Cardiac fibroblast (primary cell): Measurements from ENCODE around the gene USP9X.
A peak's percentile ranks its signal among the peaks of the same experiment; 100 is the strongest.
"Not testable (repeated sequence)": the region's sequence is repeated elsewhere in the genome, so short reads cannot be mapped to it uniquely, and the experiment has no call there.

Experiments
- DNase-seq, 2 donors: peaks; one replicate each; pipeline versions ENCODE4 v3.0.0 to v3.0.0-alpha.2; 2010; ENCODE audit warnings: low read depth in 2 of 2
- H3K4me3 ChIP-seq, 2 donors: replicated peaks in 1 of 2; 1 replicate in 1 of 2; 2 replicates in 1 of 2; pipeline ENCODE4 v1.5.1; 2011; ENCODE audit warnings: low read depth in 2 of 2, low read length in 2 of 2, mild to moderate bottlenecking in 2 of 2, moderate library complexity in 1 of 2
- TF ChIP-seq, protein P1 (sequence below): IDR thresholded peaks from one replicate; pipeline ENCODE4 v1.5.1; 2011; ENCODE audit warnings: low read depth, mild to moderate bottlenecking, low read length, inconsistent platforms

The USP9X gene

DNA sequence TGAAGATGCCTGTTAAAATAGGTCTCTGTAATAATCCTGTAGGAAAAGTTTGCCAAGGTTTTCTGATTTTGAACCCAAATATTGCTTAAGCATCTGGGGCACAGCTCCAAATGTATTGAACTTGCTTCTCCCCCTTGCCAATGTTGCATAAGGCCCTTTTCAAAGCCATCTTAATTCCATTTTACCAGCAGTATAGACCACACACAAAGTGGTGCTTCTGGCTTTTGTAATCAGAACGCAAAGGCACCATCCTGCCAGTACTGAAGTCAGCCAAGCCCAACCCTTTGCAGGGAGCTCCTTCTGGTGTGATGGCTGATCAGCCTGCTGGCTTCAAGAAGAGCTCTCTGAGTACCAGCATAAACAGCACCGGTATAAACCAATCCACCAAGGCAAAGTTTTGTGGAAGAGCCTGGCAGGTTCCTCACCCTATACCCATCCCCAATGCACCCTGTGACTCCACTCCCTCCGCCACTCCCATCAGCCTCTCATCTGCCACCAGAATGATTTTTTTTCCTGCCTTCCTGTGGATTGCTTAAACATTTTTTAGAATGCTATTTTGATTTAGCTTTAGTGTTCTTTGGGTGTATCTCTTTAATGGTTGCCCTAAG, 39.2 kb upstream of the USP9X start:
- no peak overlapping the region for H3K4me3 ChIP-seq
- TF ChIP-seq, protein P1, sequence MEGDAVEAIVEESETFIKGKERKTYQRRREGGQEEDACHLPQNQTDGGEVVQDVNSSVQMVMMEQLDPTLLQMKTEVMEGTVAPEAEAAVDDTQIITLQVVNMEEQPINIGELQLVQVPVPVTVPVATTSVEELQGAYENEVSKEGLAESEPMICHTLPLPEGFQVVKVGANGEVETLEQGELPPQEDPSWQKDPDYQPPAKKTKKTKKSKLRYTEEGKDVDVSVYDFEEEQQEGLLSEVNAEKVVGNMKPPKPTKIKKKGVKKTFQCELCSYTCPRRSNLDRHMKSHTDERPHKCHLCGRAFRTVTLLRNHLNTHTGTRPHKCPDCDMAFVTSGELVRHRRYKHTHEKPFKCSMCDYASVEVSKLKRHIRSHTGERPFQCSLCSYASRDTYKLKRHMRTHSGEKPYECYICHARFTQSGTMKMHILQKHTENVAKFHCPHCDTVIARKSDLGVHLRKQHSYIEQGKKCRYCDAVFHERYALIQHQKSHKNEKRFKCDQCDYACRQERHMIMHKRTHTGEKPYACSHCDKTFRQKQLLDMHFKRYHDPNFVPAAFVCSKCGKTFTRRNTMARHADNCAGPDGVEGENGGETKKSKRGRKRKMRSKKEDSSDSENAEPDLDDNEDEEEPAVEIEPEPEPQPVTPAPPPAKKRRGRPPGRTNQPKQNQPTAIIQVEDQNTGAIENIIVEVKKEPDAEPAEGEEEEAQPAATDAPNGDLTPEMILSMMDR = no peak
- peak; percentile 9 to 89 for DNase-seq

DNA sequence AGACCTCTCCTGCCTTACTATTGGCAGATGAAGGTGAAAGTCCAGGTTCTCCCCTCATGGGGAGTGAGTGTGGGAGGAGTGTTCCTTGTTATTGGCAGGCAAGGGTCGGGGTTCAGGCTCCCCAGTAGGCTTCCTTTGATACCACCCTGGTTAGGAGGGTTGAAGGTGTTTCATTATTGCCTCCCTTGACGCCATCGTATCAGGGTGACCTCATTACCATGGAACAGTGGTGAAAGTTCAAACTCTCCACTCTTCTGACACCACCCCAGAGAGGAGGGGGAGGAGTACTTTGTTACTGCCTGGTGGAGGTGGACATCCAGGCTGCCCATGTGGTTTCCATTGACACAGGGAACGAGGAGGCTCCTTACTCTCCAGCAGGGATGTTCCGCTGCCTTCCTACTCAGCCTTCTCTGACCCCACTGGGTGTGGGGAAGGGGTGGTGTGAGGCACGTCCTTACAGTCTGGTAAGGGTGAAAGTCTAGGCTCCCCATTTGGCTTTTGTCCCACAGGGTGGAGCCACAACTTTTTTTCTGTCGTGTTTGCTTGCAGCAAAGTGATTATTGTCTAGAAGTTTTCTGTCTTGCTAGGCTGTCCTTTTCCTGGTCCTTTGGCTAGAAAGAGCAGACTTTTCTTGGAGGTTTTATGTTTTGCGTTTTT, 37.2 kb upstream of the USP9X start:
- no peak overlapping the region for H3K4me3 ChIP-seq
- DNase-seq = no peak
- TF ChIP-seq, protein P1 = no peak

DNA sequence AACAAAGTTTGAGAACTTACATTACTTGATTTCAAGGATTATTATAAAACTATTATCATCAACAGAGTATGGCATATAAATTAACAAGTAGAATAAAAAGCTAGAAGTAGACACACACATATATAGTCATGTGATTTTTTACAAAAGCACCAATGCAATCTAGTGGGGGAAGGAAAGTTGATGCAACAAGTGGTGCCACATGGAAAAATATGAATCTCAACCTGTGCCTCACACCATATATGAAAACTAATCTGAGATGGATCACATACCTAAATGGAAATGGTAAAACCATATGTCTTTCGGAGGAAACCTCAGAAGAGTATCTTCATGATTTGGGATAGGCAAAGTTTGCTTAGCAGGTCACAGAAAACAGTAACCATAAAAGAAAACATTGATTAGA, 34.9 kb upstream of the USP9X start:
- no peak for DNase-seq
- H3K4me3 ChIP-seq = no peak overlapping the region
- TF ChIP-seq, protein P1 = no peak

DNA sequence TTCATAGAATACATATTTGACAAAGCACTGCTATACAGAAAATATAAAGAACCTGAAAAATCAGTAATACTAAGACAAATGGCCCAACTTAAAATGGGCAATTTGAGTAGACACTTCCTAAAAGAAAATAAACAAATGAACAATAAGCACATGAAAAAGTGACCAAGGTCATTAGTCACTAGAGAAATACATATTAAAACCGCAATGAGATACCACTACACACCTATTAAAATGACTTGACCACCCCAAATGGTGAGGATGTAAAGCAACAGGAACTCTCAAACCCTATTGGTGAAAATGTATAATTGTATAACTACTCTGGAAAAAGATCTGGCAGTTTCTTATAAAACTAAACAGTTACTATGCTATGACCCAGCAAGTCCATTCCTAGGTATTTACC, 34.0 kb upstream of the USP9X start:
- H3K4me3 ChIP-seq = no peak overlapping the region
- DNase-seq = no peak
- TF ChIP-seq, protein P1 = no peak

DNA sequence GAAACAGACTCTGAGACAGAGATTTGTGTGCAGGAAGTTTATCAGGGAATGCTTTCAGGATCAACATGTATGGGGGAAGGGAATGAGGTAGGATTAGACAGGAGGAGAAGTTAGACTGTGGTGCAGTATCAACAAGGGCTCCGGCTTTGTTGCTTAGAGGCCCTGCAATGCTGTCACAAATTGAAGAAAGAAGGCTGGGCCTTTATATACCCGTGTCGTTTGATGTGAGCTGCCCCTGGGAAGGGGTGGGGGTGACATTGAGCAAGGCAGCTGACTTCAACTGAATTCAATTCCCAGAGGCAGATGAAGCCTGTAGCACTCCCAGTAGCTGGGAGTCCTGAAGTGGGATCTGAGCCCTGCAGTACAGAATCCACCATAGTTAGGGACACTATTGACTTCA, 29.5 kb upstream of the USP9X start:
- TF ChIP-seq, protein P1 = no peak
- H3K4me3 ChIP-seq = no peak overlapping the region
- no peak for DNase-seq

DNA sequence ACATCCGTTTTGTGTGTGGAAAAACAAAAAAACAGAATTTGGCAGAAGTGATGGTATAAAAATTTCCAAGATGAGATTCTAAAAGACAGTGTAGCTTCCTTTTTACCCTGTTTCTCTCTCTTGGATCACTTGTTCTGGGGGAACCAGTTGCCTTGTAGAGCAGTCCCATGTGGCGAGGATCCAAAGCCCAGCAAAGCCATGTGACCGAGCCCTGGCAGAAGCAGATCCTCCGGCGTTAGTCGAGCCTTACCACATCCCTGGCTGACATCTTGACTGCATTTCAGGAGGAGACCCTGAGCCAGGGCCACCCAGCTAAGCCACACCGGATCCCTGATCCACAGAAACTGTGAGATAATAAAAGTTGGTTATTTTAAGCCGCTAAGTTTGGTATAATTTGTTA, 22.0 kb upstream of the USP9X start:
- H3K4me3 ChIP-seq = not testable (repeated sequence)
- peak in 1 of 2 donors; percentile 26 for DNase-seq

DNA sequence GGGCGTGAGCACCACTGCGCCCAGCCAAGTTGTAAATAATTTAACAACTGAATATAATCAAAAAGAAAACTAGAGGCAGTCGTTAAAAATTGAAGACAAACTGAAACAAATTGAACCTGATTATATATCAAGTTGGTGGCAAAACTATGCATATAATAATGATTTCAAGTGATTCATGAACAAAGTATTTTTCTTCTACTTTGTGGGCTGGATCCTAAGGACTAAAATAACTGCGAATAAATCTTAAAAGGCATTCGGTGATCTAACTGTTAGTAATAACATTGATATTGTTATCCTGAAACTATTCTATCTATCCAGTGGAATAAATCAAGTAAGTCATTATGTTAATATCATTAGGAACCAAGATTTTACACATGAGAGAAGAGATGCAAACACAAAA, 21.2 kb upstream of the USP9X start:
- TF ChIP-seq, protein P1 = no peak

More for the DNA sequence above, 21.2 kb upstream of the USP9X start:
- DNase-seq = peak in 1 of 2 donors; percentile 52
- H3K4me3 ChIP-seq = no peak overlapping the region
